DND-41 (cell line): ENCODE results near the gene NSG1.

Source experiments
- ATAC-seq: fragments of 200-7000 bp; cut with Tn5 transposase; 3 replicates; pipeline ENCODE4 v1.9.1; 2021; ENCODE audit warnings: low read depth; ENCODE audit not compliant: insufficient read depth
- DNase-seq: peaks from one replicate; pipeline ENCODE4 v3.0.0-alpha.2; 2020
- H2AFZ ChIP-seq: 2 replicates; pipeline ENCODE4 v1.6.0; 2012; ENCODE audit warnings: low read depth, low read length
- H3K27ac ChIP-seq: 2 replicates; pipeline ENCODE4 v1.5.1; 2012; ENCODE audit warnings: low read length, inconsistent platforms
- H3K27me3 ChIP-seq: fragments of 200-600 bp; sonication (generic); 2 replicates; pipeline ENCODE4 v1.6.0; 2012; ENCODE audit warnings: low read length, mild to moderate bottlenecking, inconsistent platforms; ENCODE audit not compliant: insufficient read depth, poor library complexity
- H3K36me3 ChIP-seq: 2 replicates; pipeline ENCODE4 v1.5.1; 2012; ENCODE audit warnings: low read length, inconsistent platforms; ENCODE audit not compliant: insufficient read depth
- H3K4me1 ChIP-seq: 2 replicates; pipeline ENCODE4 v1.5.1; 2012; ENCODE audit warnings: mild to moderate bottlenecking, low read length; ENCODE audit not compliant: insufficient read depth
- H3K4me2 ChIP-seq: 2 replicates; pipeline ENCODE4 v1.6.0; 2012; ENCODE audit warnings: mild to moderate bottlenecking, moderate library complexity, low read length, inconsistent platforms; ENCODE audit not compliant: insufficient read depth
- H3K4me3 ChIP-seq, 2 experiments: fragments of 200-600 bp in 1 of 2; shearing (Covaris generic) in 1 of 2; 2 replicates each; pipeline ENCODE4 v1.5.1; 2012 to 2016; ENCODE audit warnings: inconsistent platforms in 2 of 2, low read length in 2 of 2, mild to moderate bottlenecking in 2 of 2, low read depth in 1 of 2, moderate library complexity in 1 of 2
- H3K79me2 ChIP-seq: 2 replicates; pipeline ENCODE4 v1.6.0; 2012; ENCODE audit warnings: low read length, inconsistent platforms; ENCODE audit not compliant: insufficient read depth
- H3K9ac ChIP-seq: 2 replicates; pipeline ENCODE4 v1.6.0; 2012; ENCODE audit warnings: low read depth, mild to moderate bottlenecking, inconsistent platforms, low read length, moderate library complexity
- H3K9me3 ChIP-seq: 2 replicates; pipeline ENCODE4 v1.5.1; 2012; ENCODE audit warnings: low read length, moderate library complexity, mild to moderate bottlenecking, inconsistent platforms; ENCODE audit not compliant: insufficient read depth, severe bottlenecking
- H4K20me1 ChIP-seq: 2 replicates; pipeline ENCODE4 v1.6.0; 2012; ENCODE audit warnings: low read length; ENCODE audit not compliant: insufficient read depth
- EZH2 ChIP-seq: IDR thresholded peaks from 3 replicates; pipeline ENCODE4 v1.6.1; 2012; ENCODE audit warnings: borderline replicate concordance, low read depth, mild to moderate bottlenecking, moderate library complexity, low read length, inconsistent platforms; ENCODE audit not compliant: severe bottlenecking
- TF ChIP-seq, protein P1 (sequence below): IDR thresholded peaks from 2 replicates; pipeline ENCODE4 v1.5.1; 2012; ENCODE audit warnings: borderline replicate concordance, low read length, moderate library complexity, mild to moderate bottlenecking; ENCODE audit not compliant: poor library complexity, severe bottlenecking; ENCODE audit errors: extremely low read depth

Gene NSG1

DNA sequence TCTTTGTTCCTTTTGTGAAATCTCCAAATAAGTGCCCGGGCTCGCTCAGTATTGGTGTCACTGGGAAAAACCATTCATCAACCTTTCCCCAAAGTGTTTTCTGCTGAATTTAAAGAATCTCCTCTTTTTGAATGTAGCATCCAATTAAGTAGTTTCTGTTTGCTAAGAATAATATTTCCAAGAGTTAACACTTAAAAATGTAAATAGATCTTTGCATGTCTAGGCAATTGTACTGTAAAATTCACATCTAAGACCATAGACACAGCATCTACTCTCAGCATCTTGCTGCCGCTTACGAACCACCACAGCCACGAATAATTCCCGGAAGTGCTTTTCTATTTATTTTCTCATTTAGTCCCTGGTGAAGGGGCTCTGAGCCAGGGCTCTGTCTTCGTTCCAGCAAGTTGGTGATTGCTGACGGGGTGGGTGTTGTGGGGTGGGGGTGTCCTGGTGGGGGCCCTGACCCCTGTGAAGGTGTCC lies 1.4 kb downstream of the NSG1 start:
- no peaks in the 10 kb centered on the region for H3K79me2 ChIP-seq
- peaks cover 13% of the 10 kb centered on the region for H4K20me1 ChIP-seq
- peaks cover 14% of the 10 kb centered on the region for H3K36me3 ChIP-seq
- H3K9me3 ChIP-seq, result no peaks in the 10 kb centered on the region
- H3K27ac ChIP-seq, result no peak overlapping the region
- 0 out of 4 replicates have a peak overlapping the region, but pooled peaks of 1 of the 2 experiments have one; percentile 22 for H3K4me3 ChIP-seq
- H3K4me1 ChIP-seq, result peaks cover 28% of the 10 kb centered on the region
- H3K9ac ChIP-seq, result no peak overlapping the region
- H3K4me2 ChIP-seq, result no peak overlapping the region
- no peak for TF ChIP-seq EZH2
- TF ChIP-seq, protein P1, sequence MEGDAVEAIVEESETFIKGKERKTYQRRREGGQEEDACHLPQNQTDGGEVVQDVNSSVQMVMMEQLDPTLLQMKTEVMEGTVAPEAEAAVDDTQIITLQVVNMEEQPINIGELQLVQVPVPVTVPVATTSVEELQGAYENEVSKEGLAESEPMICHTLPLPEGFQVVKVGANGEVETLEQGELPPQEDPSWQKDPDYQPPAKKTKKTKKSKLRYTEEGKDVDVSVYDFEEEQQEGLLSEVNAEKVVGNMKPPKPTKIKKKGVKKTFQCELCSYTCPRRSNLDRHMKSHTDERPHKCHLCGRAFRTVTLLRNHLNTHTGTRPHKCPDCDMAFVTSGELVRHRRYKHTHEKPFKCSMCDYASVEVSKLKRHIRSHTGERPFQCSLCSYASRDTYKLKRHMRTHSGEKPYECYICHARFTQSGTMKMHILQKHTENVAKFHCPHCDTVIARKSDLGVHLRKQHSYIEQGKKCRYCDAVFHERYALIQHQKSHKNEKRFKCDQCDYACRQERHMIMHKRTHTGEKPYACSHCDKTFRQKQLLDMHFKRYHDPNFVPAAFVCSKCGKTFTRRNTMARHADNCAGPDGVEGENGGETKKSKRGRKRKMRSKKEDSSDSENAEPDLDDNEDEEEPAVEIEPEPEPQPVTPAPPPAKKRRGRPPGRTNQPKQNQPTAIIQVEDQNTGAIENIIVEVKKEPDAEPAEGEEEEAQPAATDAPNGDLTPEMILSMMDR, result no peak
- DNase-seq (no peak), ATAC-seq (no peak)
- H3K27me3 ChIP-seq, result peaks cover 40% of the 10 kb centered on the region
- H2AFZ ChIP-seq, result no peak overlapping the region

DNA sequence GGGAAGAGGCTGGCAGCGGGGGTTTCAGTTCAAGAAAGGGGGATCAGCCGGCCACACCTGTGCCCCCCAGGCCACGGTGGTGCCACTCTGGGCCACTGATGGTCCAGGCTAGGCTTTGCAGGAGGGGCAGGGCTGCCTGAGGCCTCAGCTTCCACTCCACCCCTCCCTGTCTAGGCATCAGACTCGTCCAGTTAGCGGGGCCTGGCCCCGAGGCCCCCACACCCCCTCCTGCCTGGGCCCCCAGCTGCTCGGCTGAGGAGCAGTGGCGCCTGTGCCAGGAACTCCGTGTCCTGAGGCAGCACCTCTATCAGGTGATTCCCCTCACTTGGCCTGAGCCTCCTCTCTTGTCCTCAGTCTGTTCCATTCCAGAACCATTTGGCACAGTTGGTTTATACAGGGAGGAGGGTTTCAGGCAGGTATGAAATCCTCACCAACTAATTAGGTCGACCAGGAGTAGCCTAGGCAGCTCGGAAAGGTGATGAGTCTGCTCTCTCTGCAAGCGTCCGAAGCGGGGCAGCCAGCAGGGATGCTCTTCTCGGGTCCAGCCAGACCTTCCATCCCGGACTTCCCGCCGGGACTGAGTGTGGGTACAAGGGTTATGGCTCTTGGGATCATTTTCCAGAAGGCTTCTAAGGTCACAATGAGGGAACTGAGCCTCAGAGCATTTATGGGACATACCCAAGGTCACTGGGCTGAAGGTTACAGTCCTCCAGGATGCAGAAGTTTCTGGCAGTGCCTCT lies 2.1 kb downstream of the NSG1 start:
- DNase-seq (no peak), ATAC-seq (no peak)
- TF ChIP-seq, protein P1, result no peak
- no peak for TF ChIP-seq EZH2
- H4K20me1 ChIP-seq, result peaks cover 13% of the 10 kb centered on the region
- peaks cover 37% of the 10 kb centered on the region for H3K27me3 ChIP-seq
- no peak overlapping the region for H3K9ac ChIP-seq
- H3K4me3 ChIP-seq, result no peak overlapping the region
- no peaks in the 10 kb centered on the region for H3K79me2 ChIP-seq
- no peaks in the 10 kb centered on the region for H3K9me3 ChIP-seq
- H3K27ac ChIP-seq, result no peak overlapping the region
- H2AFZ ChIP-seq, result no peak overlapping the region
- H3K4me2 ChIP-seq, result no peak overlapping the region
- H3K36me3 ChIP-seq, result peaks cover 14% of the 10 kb centered on the region
- peaks cover 28% of the 10 kb centered on the region for H3K4me1 ChIP-seq

DNA sequence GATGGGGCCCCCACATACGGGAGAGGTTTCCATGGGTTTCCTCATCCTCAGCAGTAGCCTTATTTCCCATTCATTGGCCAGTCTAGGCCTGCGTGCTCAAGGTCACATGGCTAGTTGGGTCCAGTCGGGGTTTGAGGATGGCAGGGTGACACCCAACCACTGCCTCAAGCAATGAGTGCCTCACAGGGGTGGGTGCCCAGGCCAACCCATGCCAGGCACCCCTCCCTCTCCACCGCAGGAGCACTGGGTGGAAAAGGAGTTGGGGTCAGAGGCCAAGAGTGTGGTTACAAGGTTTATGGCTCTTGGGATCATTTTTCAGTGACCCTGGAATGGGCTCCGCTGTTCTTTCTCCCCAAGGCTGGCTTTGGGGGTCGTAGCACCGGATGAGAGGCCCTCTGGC lies 3.1 kb downstream of the NSG1 start:
- no peak overlapping the region for H3K9ac ChIP-seq
- peaks cover 28% of the 10 kb centered on the region for H3K4me1 ChIP-seq
- no peak overlapping the region for H2AFZ ChIP-seq
- H3K9me3 ChIP-seq, result no peaks in the 10 kb centered on the region
- no peak for DNase-seq
- peaks cover 14% of the 10 kb centered on the region for H3K36me3 ChIP-seq
- H3K79me2 ChIP-seq, result no peaks in the 10 kb centered on the region
- H3K4me3 ChIP-seq, result no peak overlapping the region
- peaks cover 8% of the 10 kb centered on the region; the same call in 1 of the 2 replicates for H4K20me1 ChIP-seq
- H3K27ac ChIP-seq, result no peak overlapping the region
- peaks cover 28% of the 10 kb centered on the region for H3K27me3 ChIP-seq
- H3K4me2 ChIP-seq, result no peak overlapping the region
- no peak for ATAC-seq
- no peak for TF ChIP-seq EZH2
- TF ChIP-seq, protein P1, result no peak
